Cardiac atrium fibroblast (primary cell): Measurements from ENCODE around the gene CX3CR1. TPM values are rescaled to one million over a fixed set of nuclear protein-coding genes. Genes with fewer than 3 reads are reported as not detected.

Experiments
- total RNA-seq: library from RNA; depleted of rRNA; stranded (reverse); fragments of >200 nt; gene quantifications from 2 replicates; pipeline ENCODE4 v1.2.3, GENCODE V29; 2015

The CX3CR1 gene, protein sequence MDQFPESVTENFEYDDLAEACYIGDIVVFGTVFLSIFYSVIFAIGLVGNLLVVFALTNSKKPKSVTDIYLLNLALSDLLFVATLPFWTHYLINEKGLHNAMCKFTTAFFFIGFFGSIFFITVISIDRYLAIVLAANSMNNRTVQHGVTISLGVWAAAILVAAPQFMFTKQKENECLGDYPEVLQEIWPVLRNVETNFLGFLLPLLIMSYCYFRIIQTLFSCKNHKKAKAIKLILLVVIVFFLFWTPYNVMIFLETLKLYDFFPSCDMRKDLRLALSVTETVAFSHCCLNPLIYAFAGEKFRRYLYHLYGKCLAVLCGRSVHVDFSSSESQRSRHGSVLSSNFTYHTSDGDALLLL
- total RNA-seq, result not detected in 2 replicates

DNA sequence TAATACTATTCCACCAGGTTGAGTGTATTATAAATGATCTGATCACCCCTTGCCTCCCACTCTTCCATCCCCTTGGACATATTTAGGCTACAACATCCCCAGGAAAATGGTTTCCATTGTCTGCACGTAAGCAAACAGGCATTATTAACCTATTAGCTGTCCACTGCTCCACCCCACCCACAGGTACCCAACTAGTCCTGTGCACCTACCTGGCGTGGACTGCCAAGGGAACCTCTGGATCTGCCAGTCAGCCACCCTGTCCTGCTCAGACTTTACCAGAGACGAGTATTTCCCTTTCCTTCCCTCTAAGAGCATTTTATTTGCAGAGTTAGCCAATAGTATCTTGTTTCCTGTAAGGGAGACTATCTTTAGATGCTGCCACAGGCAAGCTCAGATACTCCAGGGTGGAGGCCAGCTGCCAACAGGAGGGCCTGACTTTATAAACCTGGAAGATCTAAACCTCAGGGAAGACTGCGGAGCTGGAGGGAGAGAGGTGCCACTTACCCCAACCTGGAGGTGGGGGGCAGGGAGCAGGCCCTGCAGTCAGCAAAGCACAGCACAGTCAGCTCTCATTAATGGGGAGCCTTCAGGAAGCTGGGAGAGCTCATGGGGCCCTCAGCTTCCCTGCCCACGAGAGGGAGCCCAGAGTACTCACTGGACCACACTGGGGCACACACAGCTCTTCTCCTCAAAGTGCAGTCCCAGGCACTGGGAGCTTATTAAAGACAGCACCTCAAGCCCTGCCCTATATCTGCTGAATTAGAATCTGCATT lies at the start of gene CX3CR1:
CX3CR1 (minus strand) TSS at position 292 of the 773 bp plus-strand sequence. CDS start 13,527 bp downstream, outside the sequence.

GRCh38 chr3:39329493-39329892 lies 49.7 kb upstream of the CX3CR1 start, which contains the start of gene CCR8:
TSS of gene CCR8 (plus strand) at chr3:39329709. CDS start at chr3:39332332, 2,623 bp downstream.

Other genes with a start within 250 kb of the CX3CR1 start
- gene SCN11A, start 228.1 kb downstream of the CX3CR1 start, total RNA-seq, result under 0.01 TPM in 1 of 2 replicates, not detected in the other
- gene WDR48, start 228.0 kb downstream of the CX3CR1 start, total RNA-seq, result 13.7 and 14.7 TPM in 2 replicates
- gene GORASP1, start 172.4 kb downstream of the CX3CR1 start, total RNA-seq, result 25.3 and 65.9 TPM in 2 replicates
- 0.90 and 1.8 TPM in 2 replicates for gene TTC21A, start 172.4 kb downstream of the CX3CR1 start, total RNA-seq
- 14.4 TPM in 2 replicates for gene CSRNP1, start 126.4 kb downstream of the CX3CR1 start, total RNA-seq
- gene XIRP1, start 87.4 kb downstream of the CX3CR1 start, total RNA-seq, result not detected in 2 replicates
- not detected in 2 replicates for gene CCR8, start 49.7 kb upstream of the CX3CR1 start, total RNA-seq
- 24.6 and 41.5 TPM in 2 replicates for gene SLC25A38, start 103.3 kb upstream of the CX3CR1 start, total RNA-seq
- gene RPSA, start 126.7 kb upstream of the CX3CR1 start, total RNA-seq, result 2,410 and 2,643 TPM in 2 replicates
- gene MOBP, start 187.6 kb upstream of the CX3CR1 start, total RNA-seq, result not detected in 2 replicates